Subcutaneous adipose tissue (tissue), 4 donors: ENCODE data around the gene PYCR2. TPM values are rescaled to one million over a fixed set of nuclear protein-coding genes. Genes with fewer than 3 reads are reported as not detected.

Experiments used
- total RNA-seq, 4 donors: library from RNA; depleted of rRNA; stranded (reverse); fragments of >200 nt; gene quantifications; one replicate each; pipeline ENCODE4 v1.1.0, GENCODE V29; 2016
- TF ChIP-seq, protein P1 (sequence below): fragments of 450-650 bp; IDR thresholded peaks from one replicate; pipeline ENCODE4 v1.5.1; 2016; ENCODE audit warnings: low read depth, mild to moderate bottlenecking, control low read depth, antibody characterized with exemption, moderate library complexity

Gene PYCR2
- total RNA-seq, 4 donors from 2014 or later = 24.1 to 42.8 (median 36.2) TPM

- TF ChIP-seq, protein P1, sequence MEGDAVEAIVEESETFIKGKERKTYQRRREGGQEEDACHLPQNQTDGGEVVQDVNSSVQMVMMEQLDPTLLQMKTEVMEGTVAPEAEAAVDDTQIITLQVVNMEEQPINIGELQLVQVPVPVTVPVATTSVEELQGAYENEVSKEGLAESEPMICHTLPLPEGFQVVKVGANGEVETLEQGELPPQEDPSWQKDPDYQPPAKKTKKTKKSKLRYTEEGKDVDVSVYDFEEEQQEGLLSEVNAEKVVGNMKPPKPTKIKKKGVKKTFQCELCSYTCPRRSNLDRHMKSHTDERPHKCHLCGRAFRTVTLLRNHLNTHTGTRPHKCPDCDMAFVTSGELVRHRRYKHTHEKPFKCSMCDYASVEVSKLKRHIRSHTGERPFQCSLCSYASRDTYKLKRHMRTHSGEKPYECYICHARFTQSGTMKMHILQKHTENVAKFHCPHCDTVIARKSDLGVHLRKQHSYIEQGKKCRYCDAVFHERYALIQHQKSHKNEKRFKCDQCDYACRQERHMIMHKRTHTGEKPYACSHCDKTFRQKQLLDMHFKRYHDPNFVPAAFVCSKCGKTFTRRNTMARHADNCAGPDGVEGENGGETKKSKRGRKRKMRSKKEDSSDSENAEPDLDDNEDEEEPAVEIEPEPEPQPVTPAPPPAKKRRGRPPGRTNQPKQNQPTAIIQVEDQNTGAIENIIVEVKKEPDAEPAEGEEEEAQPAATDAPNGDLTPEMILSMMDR = no peak
Measured at GRCh38 chr1:225931270-225932136, 7.5 kb upstream of the PYCR2 start.

DNA sequence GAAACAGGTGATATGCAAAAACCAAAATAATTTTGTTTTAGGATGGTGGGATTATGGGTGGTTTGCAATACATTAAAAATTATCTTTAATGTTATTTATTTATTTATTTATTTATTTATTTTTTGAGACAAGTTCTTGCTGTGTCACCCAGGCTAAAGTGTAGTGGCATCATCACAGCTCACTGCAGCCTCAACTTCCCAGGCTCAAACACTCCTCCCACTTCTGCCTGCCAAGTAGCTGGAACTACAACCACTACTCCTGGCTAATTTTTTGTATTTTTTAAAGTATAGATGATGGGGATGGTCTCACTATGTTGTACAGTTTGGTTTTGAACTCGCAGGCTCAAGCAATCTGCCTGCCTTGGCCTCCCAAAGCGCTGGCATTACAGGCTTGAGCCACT is 6.5 kb upstream of the PYCR2 start:
- TF ChIP-seq, protein P1 = no peak

- TF ChIP-seq, protein P1 = no peak
Measured at GRCh38 chr1:225928186-225929175, 4.4 kb upstream of the PYCR2 start.

DNA sequence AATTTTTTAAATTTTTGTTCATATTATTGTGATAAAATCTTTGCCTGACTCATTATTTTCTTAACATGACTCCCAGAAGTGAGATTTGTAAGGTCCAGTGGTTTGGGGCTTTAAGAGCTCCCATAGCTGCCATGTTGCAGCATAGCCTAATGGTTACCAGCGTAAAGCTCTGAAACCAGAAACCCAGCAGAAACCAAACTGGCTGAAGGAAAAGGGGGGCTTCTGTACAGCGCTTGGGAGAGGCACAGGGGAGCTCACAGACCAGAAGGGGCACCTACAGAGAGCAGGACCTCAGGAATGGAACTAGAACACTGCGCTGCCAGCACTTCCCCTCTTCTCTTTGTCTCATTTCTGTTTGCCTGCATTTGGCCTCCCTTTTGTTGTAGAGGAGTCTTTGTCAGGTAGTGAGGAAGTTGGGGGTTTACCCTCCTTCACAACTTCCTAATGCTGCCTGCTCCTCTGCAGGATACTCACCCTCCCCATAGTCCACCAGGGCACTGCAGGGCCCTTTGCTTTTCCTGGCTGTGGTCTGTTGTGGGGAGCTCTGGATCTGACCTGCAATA is 2.6 kb upstream of the PYCR2 start:
- TF ChIP-seq, protein P1 = no peak

GRCh38 chr1:225923381-225923691 is 714 bp downstream of the PYCR2 start:
- TF ChIP-seq, protein P1 = no peak

- TF ChIP-seq, protein P1 = no peak
Measured at GRCh38 chr1:225921734-225922709, 2.0 kb downstream of the PYCR2 start.
